Measurements from ENCODE around the gene ATG5.

DNA sequence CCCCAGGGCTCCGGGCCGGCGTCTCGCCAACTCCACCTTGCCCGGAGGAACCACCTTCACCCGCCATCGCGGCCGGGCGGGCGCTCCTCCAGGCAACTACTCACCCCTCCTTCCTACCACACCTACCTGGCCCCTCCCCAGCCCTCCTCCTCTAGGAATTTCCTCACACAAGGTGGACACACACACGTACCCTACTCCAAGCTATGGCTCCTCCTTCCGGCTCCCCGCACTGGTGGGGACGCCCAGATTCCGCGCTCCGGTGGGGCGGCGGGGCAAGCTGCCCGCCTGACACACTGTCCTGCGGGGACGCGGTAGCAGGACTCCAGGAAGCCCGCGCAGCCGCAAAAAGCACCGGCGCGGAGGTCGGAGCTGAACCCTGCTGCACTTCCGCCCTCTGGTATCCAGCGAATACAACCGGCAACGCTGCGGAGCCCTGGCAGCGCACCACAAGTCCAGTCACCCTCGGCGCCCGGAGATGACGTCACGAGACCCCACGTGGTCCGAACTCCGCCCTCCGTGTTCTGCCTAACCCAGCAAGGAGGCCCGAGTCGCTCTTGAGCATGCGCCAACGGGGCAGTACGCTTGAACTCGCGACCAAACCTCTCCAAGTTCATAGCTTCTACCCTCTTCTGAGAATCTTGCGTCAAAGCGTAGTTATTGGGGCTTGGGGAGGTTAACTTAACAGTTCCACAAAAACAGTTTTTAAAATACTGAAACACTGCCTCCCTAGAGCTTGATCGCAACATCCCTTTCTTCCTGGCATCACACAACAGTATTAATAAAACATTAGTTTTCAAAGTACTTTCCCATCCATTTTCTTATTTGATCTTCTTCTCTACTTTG lies at the start of gene ATG5:
- TF ChIP-seq CBX8 (IDR thresholded peaks at IDR 0.05; ENCODE audit: borderline replicate concordance, extremely low read depth, low read depth, low read length, poor library complexity, severe bottlenecking) (no peak), RERE (CRISPR knock-in tag; IDR thresholded peaks at IDR 0.05; ENCODE audit: borderline replicate concordance) (no peak), MEIS2 (IDR thresholded peaks at IDR 0.05; ENCODE audit: partially characterized antibody) (peak; percentile 66), RAD51 (IDR thresholded peaks at IDR 0.05; ENCODE audit: borderline replicate concordance, low read depth) (peak; percentile 93), RBBP5 (IDR thresholded peaks at IDR 0.05; ENCODE audit: borderline replicate concordance, insufficient read depth, low read length, poor library complexity, severe bottlenecking) (peak; percentile 96), NCOA1 (IDR thresholded peaks at IDR 0.05; ENCODE audit: low read depth) (peak; percentile 92), ZNF584 (CRISPR knock-in tag; IDR thresholded peaks at IDR 0.05; ENCODE audit: low read depth) (no peak), BCL6 (CRISPR knock-in tag; IDR thresholded peaks at IDR 0.05) (no peak), AFF4 (CRISPR knock-in tag; IDR thresholded peaks at IDR 0.05) (peak; percentile 74)
- TF ChIP-seq, protein P1, sequence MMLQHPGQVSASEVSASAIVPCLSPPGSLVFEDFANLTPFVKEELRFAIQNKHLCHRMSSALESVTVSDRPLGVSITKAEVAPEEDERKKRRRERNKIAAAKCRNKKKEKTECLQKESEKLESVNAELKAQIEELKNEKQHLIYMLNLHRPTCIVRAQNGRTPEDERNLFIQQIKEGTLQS (IDR thresholded peaks at IDR 0.05): peak; percentile 99
- TF ChIP-seq, protein P1 (CRISPR knock-in tag; conservative IDR thresholded peaks at IDR 0.05): peak; percentile 28; the same call in 1 of the 2 replicates
- TF ChIP-seq, protein P2, sequence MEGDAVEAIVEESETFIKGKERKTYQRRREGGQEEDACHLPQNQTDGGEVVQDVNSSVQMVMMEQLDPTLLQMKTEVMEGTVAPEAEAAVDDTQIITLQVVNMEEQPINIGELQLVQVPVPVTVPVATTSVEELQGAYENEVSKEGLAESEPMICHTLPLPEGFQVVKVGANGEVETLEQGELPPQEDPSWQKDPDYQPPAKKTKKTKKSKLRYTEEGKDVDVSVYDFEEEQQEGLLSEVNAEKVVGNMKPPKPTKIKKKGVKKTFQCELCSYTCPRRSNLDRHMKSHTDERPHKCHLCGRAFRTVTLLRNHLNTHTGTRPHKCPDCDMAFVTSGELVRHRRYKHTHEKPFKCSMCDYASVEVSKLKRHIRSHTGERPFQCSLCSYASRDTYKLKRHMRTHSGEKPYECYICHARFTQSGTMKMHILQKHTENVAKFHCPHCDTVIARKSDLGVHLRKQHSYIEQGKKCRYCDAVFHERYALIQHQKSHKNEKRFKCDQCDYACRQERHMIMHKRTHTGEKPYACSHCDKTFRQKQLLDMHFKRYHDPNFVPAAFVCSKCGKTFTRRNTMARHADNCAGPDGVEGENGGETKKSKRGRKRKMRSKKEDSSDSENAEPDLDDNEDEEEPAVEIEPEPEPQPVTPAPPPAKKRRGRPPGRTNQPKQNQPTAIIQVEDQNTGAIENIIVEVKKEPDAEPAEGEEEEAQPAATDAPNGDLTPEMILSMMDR (IDR thresholded peaks at IDR 0.05 in 2 of 3, conservative IDR thresholded peaks at IDR 0.05 in 1 of 3; ENCODE audit: insufficient read depth in 2 of 3, low read depth in 1 of 3, low read length in 3 of 3): 0 out of 6 replicates have a peak, but pooled peaks of 1 of the 3 experiments have one; percentile 6

All from K562 (cell line).